Measurements from ENCODE around the gene MDFI.

MDFI gene

GRCh38 chr6:41688256-41688965, 50.1 kb downstream of the MDFI start:
- DNase-seq (ENCODE audit: low read depth, low spot score) = no peak

DNA sequence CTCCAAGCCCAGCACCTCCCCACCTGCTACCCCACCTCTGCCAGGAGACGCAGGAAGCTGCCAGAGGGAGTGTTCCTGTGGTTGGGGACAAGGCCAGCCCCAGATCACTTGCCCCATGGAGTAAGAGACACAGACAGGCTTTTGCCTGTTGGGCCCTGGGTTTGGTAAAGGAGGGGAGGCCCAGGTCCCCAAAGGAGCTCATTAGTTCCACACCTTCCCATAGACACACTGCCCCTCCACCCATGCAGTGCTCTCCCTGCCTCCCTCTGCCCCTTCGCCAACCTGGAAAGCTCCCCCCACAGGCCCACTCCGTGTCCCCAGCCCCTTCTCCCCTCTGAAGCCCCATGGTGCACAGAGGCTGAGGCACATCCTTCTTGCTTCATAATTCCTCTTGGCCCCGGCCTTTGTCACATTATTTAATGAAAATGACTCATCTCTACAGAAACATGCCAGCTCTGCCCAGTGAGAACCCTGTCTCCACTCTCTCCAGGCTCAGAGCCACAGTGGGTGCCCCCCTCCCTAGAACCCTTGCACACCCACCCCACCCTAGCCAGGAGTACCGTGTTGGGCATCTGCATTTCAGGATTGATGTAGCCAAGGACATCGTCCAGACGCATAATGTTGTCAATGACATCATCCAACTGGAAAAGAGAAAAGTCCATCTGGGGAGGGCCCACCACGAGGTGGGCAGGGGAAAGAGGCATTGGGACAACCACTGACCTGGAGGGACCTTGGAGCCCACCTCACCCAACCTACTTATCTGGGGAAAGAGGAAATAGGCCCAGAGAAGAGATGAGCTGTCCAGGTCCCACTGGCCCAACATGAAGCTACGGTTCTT, 51.1 kb downstream of the MDFI start:
- DNase-seq (ENCODE audit: low read depth, low spot score) = no peak

DNA sequence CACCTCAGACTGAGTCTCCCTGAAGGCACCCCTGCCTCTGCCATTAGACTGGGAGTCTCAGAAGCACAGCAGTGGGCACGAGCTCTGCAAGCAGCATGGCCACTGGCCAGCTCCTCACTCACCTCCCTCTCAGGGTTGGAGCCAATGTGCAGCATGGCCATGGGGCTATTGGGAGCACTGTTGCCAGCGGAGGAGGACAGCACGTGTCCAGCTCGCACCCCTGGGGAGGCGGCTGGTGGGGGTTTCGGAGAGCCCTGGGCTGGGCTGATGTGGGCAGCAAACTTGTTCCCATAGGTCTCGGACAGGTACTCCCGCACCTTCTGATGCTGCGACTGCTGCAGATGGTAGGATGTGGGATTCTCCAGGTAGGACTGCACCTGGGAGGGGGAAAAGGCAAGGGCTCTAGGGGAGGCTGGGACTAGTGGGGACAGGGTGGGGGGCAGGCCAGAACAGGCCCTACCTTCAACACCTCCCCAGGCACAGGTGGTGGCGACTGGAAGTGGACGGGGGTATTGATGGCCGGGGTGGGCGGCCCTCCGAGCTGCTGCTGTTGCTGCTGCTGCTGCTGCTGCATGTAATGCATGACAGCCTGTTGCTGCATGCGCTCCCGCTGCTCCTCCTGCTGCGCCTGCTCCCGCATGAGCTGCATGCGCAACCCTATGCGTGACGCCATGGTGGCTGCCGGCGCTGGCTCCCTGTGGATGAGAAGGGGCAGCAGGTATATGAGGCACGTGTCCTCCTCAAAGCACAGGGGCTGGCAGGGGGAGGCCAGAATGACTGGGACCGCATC, 52.5 kb downstream of the MDFI start:
- no peak for DNase-seq (ENCODE audit: low read depth, low spot score)

GRCh38 chr6:41691426-41692079, 53.3 kb downstream of the MDFI start:
- no peak for DNase-seq (ENCODE audit: low read depth, low spot score)

GRCh38 chr6:41692080-41692675, 53.9 kb downstream of the MDFI start:
- DNase-seq (ENCODE audit: low read depth, low spot score) = no peak

GRCh38 chr6:41692730-41693129, 54.5 kb downstream of the MDFI start:
- DNase-seq (ENCODE audit: low read depth, low spot score) = no peak

DNA sequence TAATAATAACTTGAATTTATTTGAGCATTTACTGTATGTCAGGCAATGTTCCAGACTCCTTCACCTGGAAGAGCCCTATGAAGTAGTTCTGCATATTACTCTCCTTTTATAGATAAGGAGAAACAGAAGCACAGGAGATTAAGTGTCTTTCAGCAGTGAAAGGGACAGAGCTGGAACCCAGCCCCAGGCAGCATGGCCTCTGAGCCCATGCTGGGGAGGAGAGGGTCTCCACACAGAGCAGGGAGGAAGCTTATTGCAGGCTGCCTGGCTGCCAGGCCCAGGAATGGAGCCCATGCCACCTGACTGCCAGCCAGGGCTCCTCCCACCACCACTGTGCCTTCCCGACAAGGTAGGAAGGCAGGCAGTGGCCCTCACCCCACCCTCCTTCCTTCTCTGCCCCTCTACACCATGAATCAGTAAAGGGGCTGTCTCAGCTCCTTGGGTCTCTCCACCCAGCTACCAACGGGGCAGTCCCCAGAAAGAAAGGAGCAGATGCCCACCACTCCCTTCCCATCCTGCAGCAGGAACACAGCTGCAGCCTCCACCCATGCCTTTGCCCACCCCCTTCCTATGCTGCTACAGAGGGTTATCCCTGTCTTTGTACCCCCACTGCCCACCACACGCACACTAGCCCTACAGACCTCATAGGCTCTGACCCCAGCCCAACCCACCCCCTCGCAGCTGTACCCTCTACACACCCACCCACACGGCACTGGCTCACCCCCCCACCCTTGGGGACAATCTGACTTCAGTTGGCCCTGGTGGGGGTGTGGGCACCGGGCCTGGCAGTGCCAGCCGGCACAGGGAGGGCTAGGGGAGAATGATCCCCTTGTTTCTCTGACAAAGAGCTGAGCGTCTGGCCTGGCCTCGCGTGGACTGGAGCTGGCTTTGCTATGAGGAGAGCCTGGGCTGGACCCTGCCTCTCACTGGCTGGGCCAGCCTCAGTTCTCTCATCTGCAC, 55.3 kb downstream of the MDFI start:
- no peak for DNase-seq (ENCODE audit: low read depth, low spot score)

DNA sequence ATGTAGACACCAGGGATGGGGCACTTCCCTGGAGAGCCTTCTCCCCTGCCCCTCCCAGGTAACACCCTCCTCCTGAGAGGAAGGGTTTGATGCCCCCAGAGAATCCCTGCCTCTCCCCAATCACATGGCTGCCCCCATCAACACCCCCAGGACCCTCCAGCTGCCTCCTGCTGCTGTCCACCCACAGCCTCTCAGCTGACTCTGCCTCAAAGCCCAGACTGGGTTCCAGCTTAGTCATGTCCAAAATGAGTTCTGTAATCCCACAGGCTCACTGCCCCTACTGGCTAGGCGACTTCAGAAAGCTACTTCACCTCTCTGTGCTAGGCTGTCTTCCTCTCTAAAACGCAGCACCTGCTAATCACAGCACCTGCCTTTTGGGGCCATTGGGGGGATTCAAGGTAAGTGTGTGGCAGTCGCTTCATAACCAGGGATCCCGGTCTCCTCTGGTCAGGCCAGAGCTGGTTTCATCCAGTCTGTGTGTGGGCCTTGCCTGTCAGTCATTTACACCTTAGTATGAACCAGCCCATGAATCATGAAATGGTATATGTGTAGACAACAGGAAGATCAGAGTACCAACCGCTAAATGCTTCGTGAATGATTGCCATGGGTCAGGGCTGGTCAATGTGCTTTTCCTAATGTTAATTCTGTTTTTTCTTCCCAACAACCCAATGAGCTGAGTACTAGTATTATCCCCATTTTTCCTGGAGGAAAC, 56.7 kb downstream of the MDFI start:
- DNase-seq (ENCODE audit: low read depth, low spot score) = no peak

DNA sequence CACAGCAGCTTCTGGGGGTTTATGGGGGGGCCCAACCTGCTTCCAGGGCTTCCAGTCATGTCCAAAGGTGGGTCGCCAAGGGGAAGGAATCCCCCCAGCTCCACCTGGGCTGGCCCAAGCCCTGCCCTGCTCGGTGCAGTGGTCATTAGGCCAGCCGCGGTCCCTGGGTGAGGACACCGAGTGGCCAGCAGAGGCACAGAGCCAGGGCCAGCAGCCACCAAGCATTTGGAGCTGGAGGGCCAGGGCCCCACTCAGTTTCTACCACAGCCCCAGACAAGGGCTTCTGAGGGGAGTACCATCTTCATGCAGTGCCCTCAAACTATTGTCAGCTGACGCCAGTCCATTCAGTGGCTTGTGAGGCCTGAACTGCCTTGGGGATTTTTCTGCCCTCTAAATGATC, 57.6 kb downstream of the MDFI start:
- DNase-seq (ENCODE audit: low read depth, low spot score) = no peak

DNA sequence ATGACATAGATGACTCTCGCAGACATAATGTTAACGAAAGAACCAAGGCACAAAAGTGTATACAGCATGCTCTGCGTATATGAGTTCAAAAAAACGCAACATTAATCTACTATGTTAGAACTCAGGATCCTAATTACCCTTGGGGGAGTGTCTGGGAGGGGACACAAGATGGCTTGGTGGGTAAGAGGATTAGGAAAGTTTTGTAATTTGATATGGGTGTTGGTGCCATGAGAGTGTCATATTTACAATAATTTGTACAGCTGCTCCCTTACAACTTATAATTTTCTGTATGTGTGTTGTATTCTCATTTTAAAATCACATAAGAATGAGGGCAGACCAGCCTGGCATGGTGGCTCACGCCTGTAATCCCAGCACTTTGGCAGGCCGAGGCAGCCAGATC, 58.5 kb downstream of the MDFI start:
- DNase-seq (ENCODE audit: low read depth, low spot score) = no peak

DNA sequence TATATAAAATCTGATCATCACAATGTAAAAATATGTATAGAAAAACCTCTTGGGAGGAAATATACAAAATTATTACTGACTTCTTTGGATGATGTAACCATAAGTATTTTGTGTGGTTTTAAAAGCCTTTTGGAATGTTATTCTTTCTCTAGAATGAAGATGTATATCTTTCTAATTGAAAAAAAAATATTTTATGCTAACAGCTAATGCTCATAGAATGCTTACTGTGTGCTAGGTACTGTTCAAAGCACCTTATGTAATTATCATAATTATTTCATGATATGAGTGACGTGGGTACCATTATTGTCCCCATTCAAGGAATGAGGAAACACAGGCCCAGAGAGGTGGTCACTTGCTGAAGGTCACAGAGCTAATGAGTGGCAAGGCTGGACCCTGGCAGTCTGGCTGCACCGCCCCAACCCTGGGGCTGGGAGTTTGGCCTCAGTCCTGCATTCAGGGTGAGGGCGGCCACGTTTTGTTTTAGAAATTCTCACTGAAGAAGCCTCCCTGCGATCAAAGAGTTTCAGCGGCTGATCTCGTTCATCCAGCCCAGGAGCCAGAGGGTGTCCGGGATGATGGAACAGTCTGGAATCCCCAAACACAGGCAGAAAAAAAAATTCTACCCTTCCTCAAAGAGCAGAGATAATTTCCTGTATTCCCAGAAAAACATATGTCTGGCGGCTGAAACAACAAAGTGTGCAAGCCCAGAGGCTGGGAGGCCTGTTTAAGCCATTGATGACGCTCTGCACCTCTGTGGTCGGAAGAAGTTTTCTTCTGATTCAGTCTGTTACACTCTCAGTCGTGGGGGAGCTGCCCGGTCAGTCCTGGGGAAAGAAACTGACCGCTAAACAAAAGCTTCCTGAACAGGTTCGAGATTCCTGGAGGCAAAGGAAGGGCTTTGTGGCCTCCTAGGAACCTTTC, 59.9 kb downstream of the MDFI start:
- no peak for DNase-seq (ENCODE audit: low read depth, low spot score)

GRCh38 chr6:41699063-41699462, 60.8 kb downstream of the MDFI start:
- DNase-seq (ENCODE audit: low read depth, low spot score) = no peak

DNA sequence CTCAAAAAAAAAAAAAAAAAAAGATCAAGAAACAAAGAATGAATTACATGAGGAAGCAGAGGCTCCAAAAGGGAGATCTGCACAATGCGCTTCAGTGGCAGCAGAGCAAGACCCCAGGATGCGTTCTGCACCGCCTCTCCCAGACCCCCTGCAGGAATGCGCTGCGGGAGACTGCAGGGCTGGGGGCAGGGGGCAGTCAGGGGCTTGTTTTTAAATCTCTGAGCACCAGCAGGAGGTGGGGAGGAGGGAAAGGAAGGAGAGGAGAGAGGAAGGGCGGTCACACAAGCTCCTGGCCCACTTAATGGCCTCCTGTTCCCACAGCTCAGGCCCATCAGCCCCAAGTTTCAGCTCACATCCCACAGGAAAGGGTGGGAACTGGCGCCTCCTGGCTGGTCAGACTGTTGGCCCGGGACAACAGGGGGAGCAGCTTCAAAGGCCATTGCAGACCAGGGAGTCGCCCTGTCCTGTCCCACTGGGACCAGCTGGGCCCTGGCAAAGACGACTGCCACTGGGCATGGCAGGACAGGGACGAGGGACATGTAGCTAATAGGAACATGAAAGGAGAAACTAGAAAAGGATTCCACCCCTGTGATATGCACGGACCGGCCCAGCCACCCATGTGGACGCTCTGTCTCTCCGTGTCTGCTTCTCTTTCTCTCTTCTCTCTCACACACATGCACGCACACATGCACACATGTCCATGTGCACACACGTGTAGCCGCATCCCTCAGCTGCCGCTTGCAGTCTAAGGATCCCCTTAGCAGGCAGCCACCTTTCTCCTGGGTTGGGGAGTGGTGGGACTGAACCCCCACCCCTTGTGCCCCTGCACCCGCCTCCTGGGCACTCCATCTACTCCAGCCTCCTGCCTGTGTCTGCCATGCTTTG, 62.4 kb downstream of the MDFI start:
- no peak for DNase-seq (ENCODE audit: low read depth, low spot score)

GRCh38 chr6:41702089-41702745, 63.9 kb downstream of the MDFI start:
- DNase-seq (ENCODE audit: low read depth, low spot score) = no peak

DNA sequence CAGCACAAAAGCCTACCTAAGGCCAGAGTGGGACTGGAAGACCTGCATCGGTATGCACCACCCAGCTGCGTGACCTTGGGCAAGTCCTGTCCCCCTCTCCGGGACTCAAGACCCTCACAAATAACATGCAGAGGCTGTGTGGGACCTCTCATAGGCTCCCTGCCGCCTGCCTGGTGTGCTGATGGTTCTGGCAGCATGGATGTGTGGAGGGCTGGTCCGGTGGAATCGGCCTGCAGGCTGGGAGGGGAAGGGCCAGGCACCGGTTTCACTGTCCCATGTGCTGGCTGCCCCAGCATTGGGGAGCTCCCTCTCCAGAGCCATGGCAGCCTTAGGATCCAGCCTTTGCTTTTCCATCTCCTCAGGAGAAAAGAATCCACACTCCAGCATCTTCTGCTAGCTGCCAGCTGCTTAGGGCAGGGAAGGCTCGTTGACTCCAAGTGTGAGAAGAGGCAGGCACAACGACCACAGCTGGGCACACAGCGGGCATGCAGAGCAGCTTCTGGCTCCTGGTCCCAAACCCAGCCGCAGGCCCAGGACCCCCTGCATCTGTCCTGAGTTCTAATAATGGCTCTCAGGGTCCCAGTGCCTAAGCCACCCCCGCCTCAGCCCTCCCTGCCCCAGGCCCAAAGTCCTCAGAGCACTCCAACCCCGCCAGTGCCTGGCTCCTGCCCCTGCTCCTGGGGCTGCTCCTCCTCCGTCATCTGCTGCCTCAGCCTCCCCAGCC, 64.7 kb downstream of the MDFI start:
- no peak for DNase-seq (ENCODE audit: low read depth, low spot score)

All from iPS DF 19.7 (cell line).